SK-N-MC (cell line): Measurements from ENCODE around the gene PDPR.

Experiments
- EZH2 ChIP-seq: fragments of 200-600 bp; sonication (generic); IDR thresholded peaks from one replicate; pipeline ENCODE4 v1.6.1; 2017; ENCODE audit warnings: antibody characterized with exemption
- POLR2AphosphoS5 ChIP-seq: IDR thresholded peaks from 2 replicates; pipeline ENCODE4 v1.6.1; 2012; ENCODE audit warnings: mild to moderate bottlenecking, low read depth, low read length, borderline replicate concordance

DNA sequence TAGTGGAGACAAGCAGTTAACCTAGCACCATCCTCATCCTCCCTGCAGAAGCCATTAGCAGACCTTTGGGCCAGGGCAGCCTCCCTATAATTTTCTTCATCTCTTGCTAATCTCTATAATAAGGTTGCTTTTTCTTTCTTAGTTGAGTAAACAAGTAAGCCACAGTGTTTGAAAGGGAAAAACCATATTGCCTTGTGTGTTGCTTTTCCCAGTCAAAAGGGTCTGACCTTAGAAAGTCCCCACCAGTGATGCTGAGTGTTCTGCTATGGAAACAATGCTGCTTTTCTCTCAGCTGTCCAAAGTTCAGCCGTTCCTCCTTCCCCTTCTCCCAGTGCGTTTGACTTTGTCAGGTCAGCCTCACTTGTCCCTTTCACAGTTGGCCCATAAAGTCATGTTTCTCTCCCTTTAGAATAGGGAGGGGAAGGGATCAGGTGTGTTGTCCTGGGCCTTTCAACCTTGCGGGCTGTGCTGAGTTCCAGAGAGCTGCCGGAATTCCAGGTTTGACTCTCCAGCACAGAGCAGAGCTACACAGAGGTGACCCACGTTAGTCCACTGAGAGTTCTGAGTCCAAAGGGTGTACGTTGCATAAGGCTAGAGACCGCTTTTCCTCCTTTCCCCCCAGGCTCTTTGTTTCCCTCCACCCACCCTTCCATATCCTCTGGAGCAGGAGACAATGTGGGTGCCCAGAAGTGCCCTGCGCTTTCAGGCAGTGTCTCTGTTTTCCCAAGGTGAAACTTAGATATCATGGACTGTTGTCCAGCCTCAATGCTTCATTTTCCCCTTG lies 43.5 kb downstream of the PDPR start:
- TF ChIP-seq POLR2AphosphoS5: no peak
- no peak for TF ChIP-seq EZH2
